ENCODE measurements around the gene EXOSC5. TPM values are rescaled to one million over a fixed set of nuclear protein-coding genes. Genes with fewer than 3 reads are reported as not detected.
A peak's percentile ranks its signal among the peaks of the same experiment; 100 is the strongest.

Gene EXOSC5
- total RNA-seq, 4 donors from 2014 or later, result 23.0 to 51.5 (median 31.9) TPM

GRCh38 chr19:41364524-41365391 is 32.4 kb downstream of the EXOSC5 start:
- H3K4me3 ChIP-seq, result peak overlapping the region; percentile 76
- DNase-seq (ENCODE audit: low spot score in 2 of 2), result no peak
- TF ChIP-seq EP300 (IDR thresholded peaks at IDR 0.05) (no peak), CTCF (IDR thresholded peaks at IDR 0.05) (no peak), POLR2AphosphoS5 (IDR thresholded peaks at IDR 0.05) (no peak), POLR2A (IDR thresholded peaks at IDR 0.05) (no peak)
- H3K27me3 ChIP-seq, result no peaks in the 10 kb centered on the region
- peaks cover 31% of the 10 kb centered on the region for H3K4me1 ChIP-seq
- H3K36me3 ChIP-seq, result no peaks in the 10 kb centered on the region
- WGBS, result 71% methylated on average over 14 of the region's 14 CpGs
- peak overlapping the region; percentile 99 for H3K27ac ChIP-seq
- H3K9me3 ChIP-seq, result no peaks in the 10 kb centered on the region

- DNase-seq (ENCODE audit: low spot score in 2 of 2), result peak; percentile 99
- Histone ChIP-seq H3K4me1 (peaks cover 31% of the 10 kb centered on the region), H3K4me3 (peak within 1 kb of the TSS; percentile 76), H3K27ac (peak within 1 kb of the TSS; percentile 99), H3K9me3 (no peaks in the 10 kb centered on the region), H3K27me3 (no peaks in the 10 kb centered on the region), H3K36me3 (no peaks in the 10 kb centered on the region)
- TF ChIP-seq CTCF (IDR thresholded peaks at IDR 0.05), result no peak
- peak in 2 of 3 donors; percentile 71 to 78 for TF ChIP-seq POLR2AphosphoS5 (IDR thresholded peaks at IDR 0.05)
- no peak for TF ChIP-seq EP300 (IDR thresholded peaks at IDR 0.05)
- TF ChIP-seq POLR2A (IDR thresholded peaks at IDR 0.05), result peak; percentile 18 to 44
- under 1% methylated on average over 34 of the region's 56 CpGs for WGBS
Observed at GRCh38 chr19:41363753-41364523, 33.2 kb downstream of the EXOSC5 start, which contains the start of gene B9D2. TSS of gene B9D2 (minus strand) at chr19:41364149. CDS start at chr19:41363519, 630 bp downstream.

- H3K4me1 ChIP-seq, result peaks cover 29% of the 10 kb centered on the region
- H3K27ac ChIP-seq, result peak overlapping the region; percentile 99
- no peaks in the 10 kb centered on the region for H3K9me3 ChIP-seq
- DNase-seq (ENCODE audit: low spot score in 2 of 2), result no peak
- TF ChIP-seq CTCF (IDR thresholded peaks at IDR 0.05) (no peak), POLR2A (IDR thresholded peaks at IDR 0.05) (no peak), EP300 (IDR thresholded peaks at IDR 0.05) (no peak), POLR2AphosphoS5 (IDR thresholded peaks at IDR 0.05) (no peak)
- 49% methylated on average over 6 of the region's 6 CpGs for WGBS
- H3K4me3 ChIP-seq, result peak overlapping the region; percentile 76
- no peaks in the 10 kb centered on the region for H3K36me3 ChIP-seq
- H3K27me3 ChIP-seq, result no peaks in the 10 kb centered on the region
Observed at GRCh38 chr19:41363371-41363752, 33.8 kb downstream of the EXOSC5 start.

- 72% methylated on average over 10 of the region's 10 CpGs for WGBS
- H3K4me3 ChIP-seq, result no peak overlapping the region
- no peaks in the 10 kb centered on the region for H3K27me3 ChIP-seq
- no peak for TF ChIP-seq EP300 (IDR thresholded peaks at IDR 0.05)
- no peak for TF ChIP-seq POLR2A (IDR thresholded peaks at IDR 0.05)
- no peak for TF ChIP-seq CTCF (IDR thresholded peaks at IDR 0.05)
- TF ChIP-seq POLR2AphosphoS5 (IDR thresholded peaks at IDR 0.05), result no peak
- H3K27ac ChIP-seq, result no peak overlapping the region
- DNase-seq (ENCODE audit: low spot score in 2 of 2), result no peak
- H3K36me3 ChIP-seq, result no peaks in the 10 kb centered on the region
- no peaks in the 10 kb centered on the region for H3K9me3 ChIP-seq
- H3K4me1 ChIP-seq, result peaks cover 22% of the 10 kb centered on the region
Observed at GRCh38 chr19:41362143-41362847, 34.9 kb downstream of the EXOSC5 start.
